ENCODE data around the gene ADCY2.

The ADCY2 gene

DNA sequence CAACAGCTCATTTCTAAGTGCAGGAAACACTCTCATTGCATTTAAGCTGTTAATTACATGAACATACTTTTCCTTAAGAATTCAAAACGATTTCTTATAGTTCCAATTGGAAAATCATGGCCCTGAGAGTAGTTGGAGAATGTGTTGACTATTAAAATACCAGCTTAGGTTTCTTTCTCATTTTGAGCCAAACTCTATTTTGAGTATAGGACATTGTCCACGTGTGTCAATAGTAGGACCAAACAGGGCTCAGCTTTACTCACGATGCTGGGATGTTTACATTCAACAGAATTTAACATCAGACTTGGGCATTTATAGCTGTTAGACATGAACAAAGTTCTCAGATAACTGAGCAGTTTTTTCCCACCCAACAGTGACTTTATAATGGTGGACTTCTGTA lies 39.6 kb downstream of the ADCY2 start:
- H3K4me3 ChIP-seq (replicated peaks; ENCODE audit: low read depth, low read length) = no peak overlapping the region
- TF ChIP-seq, protein P1, sequence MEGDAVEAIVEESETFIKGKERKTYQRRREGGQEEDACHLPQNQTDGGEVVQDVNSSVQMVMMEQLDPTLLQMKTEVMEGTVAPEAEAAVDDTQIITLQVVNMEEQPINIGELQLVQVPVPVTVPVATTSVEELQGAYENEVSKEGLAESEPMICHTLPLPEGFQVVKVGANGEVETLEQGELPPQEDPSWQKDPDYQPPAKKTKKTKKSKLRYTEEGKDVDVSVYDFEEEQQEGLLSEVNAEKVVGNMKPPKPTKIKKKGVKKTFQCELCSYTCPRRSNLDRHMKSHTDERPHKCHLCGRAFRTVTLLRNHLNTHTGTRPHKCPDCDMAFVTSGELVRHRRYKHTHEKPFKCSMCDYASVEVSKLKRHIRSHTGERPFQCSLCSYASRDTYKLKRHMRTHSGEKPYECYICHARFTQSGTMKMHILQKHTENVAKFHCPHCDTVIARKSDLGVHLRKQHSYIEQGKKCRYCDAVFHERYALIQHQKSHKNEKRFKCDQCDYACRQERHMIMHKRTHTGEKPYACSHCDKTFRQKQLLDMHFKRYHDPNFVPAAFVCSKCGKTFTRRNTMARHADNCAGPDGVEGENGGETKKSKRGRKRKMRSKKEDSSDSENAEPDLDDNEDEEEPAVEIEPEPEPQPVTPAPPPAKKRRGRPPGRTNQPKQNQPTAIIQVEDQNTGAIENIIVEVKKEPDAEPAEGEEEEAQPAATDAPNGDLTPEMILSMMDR (IDR thresholded peaks at IDR 0.05; ENCODE audit: low read depth, low read length, missing control alignments) = no peak
- DNase-seq (ENCODE audit: extremely low read depth, low read depth) = no peak

DNA sequence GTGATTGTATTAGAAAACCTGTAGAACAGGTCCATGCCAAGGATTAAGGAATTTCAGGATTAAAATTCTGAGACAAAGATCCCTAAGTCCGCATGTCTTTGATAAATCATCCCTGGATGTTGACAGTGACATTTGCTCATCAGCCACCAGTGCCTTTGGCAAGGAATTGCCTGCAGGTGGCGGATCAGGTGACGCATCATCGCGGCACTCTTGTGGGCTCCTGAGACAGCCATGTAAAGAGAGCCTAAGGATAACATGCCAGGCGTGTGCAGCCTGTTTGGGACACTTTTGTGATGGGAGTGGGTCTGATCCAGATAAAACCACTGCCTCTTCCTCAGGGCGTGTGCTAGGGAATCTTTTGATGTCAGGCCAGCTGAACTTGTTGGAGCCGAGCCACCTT lies 40.6 kb downstream of the ADCY2 start:
- TF ChIP-seq, protein P1 (IDR thresholded peaks at IDR 0.05; ENCODE audit: low read depth, low read length, missing control alignments) = no peak
- H3K4me3 ChIP-seq (replicated peaks; ENCODE audit: low read depth, low read length) = no peak overlapping the region
- no peak for DNase-seq (ENCODE audit: extremely low read depth, low read depth)

DNA sequence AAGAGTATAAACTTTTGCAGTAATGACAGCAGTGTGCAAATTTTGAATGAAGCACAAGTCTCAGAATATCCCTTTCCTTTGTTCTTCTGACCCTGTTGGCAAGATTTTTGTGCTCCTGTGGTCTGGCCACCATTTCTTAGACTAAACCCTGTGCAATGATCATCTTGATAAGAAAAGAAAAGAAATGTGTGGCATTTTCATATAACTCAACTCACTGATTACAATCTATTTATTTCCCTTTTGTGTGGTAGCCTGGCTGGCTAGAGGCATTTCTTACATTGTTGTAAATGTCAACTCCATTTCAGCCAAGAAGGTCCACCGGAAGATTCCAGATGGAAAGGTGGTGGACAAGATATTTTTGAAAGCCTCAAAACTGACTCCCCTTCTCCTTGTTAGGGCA lies 41.9 kb downstream of the ADCY2 start:
- no peak for DNase-seq (ENCODE audit: extremely low read depth, low read depth)
- TF ChIP-seq, protein P1 (IDR thresholded peaks at IDR 0.05; ENCODE audit: low read depth, low read length, missing control alignments) = no peak
- no peak overlapping the region for H3K4me3 ChIP-seq (replicated peaks; ENCODE audit: low read depth, low read length)

DNA sequence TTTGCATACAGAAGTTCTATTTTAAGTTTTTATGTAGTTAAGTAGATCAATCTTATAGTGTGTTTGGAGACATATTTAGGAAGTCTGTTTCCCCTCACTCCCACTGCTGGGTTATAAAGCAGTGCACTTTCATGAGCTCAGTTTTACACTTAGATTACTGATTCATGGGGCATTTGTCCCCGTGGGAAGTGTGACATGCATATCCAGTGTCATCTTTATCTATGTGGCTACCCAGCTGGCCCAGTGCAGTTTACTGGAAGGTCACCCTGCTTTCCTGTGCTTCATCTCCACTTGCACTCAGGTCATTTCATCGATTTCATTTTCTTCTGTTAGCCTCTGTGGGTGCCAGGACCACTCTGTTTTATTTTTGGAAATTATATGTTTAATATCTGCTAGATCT lies 49.1 kb downstream of the ADCY2 start:
- no peak overlapping the region for H3K4me3 ChIP-seq (replicated peaks; ENCODE audit: low read depth, low read length)
- TF ChIP-seq, protein P1 (IDR thresholded peaks at IDR 0.05; ENCODE audit: low read depth, low read length, missing control alignments) = no peak
- DNase-seq (ENCODE audit: extremely low read depth, low read depth) = no peak

DNA sequence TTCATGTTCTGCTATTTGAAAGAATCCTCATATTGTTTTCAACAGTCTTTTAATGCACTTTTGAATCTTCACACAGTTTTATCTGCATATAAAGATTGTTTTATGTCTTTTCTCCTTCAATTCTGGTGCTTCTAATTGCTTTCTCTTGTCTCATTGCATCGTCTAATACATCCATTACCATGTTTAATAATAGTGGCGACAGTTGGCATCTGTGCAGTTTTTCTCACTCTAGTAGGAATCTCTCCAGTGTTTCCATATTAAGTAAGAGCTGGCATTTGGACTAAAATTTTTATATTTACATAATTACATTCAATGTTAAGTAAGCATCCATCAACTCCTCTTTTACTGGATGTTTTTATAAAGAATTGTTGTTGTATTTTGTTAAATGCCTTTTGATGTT lies 49.9 kb downstream of the ADCY2 start:
- DNase-seq (ENCODE audit: extremely low read depth, low read depth) = no peak
- H3K4me3 ChIP-seq (replicated peaks; ENCODE audit: low read depth, low read length) = no peak overlapping the region
- TF ChIP-seq, protein P1 (IDR thresholded peaks at IDR 0.05; ENCODE audit: low read depth, low read length, missing control alignments) = no peak

DNA sequence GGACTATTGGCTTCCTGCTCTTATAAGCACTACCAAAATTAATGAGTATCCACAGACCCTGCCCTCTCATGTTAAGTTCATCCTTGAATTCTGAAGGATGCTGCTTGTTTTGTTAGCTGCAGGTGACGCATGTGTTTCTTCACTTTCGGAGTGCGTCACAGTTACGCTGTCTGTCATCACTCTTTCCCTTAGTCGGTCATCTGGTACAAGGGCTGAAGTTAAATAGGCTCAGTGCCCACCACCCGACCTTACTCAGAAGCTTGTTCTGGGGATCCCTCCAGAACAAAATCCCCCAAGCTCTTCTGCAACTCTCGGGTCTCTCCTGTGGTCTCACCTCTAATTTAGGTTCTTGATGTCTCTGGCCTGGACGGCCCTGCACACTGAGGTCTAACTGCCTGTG lies 51.0 kb downstream of the ADCY2 start:
- TF ChIP-seq, protein P1 (IDR thresholded peaks at IDR 0.05; ENCODE audit: low read depth, low read length, missing control alignments) = no peak
- no peak for DNase-seq (ENCODE audit: extremely low read depth, low read depth)
- no peak overlapping the region for H3K4me3 ChIP-seq (replicated peaks; ENCODE audit: low read depth, low read length)

DNA sequence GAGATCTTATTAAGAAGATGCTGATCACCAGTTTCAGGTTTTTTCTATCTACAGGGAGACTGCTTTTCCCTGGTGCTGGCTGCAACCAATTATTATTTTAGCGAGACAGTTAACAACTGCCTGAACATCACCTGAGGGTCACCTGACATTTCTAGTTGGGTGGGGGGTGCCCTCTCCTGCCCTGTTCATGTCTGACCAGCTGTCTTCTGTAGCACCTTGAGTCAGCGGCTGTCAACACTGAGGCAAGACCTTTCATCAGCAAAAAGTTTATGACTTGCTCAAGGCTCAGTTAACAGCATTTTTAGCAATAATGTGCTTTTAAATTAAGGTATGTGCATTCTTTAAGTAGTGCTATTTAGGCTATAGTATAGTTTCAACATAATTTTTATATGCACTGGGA lies 58.0 kb downstream of the ADCY2 start:
- no peak overlapping the region for H3K4me3 ChIP-seq (replicated peaks; ENCODE audit: low read depth, low read length)
- TF ChIP-seq, protein P1 (IDR thresholded peaks at IDR 0.05; ENCODE audit: low read depth, low read length, missing control alignments) = no peak
- no peak for DNase-seq (ENCODE audit: extremely low read depth, low read depth)
